CMK (cell line): Measurements from ENCODE around the gene PADI1.

ENCODE experiments used
- DNase-seq: peaks from one replicate; pipeline ENCODE4 v3.0.0-alpha.2; 2010; ENCODE audit warnings: low read depth

PADI1 gene

GRCh38 chr1:17198476-17199258 is 6.3 kb upstream of the PADI1 start:
- no peak for DNase-seq

GRCh38 chr1:17199267-17200044 is 5.5 kb upstream of the PADI1 start:
- DNase-seq = no peak

- DNase-seq = no peak
Observed at GRCh38 chr1:17200246-17200645, 4.7 kb upstream of the PADI1 start.

- DNase-seq = no peak
Observed at GRCh38 chr1:17200756-17201155, 4.2 kb upstream of the PADI1 start.

GRCh38 chr1:17201201-17202021 is 3.5 kb upstream of the PADI1 start:
- DNase-seq = no peak

- no peak for DNase-seq
Observed at GRCh38 chr1:17205652-17206051, 724 bp downstream of the PADI1 start.

GRCh38 chr1:17206196-17206595 is 1.3 kb downstream of the PADI1 start:
- DNase-seq = no peak

GRCh38 chr1:17207046-17207445 is 2.1 kb downstream of the PADI1 start:
- DNase-seq = no peak

GRCh38 chr1:17207540-17207939 is 2.6 kb downstream of the PADI1 start:
- DNase-seq = no peak

- DNase-seq = no peak
Observed at GRCh38 chr1:17207966-17208418, 3.1 kb downstream of the PADI1 start.

- DNase-seq = no peak
Observed at GRCh38 chr1:17208546-17208945, 3.6 kb downstream of the PADI1 start.

GRCh38 chr1:17209430-17209829 is 4.5 kb downstream of the PADI1 start:
- no peak for DNase-seq

- DNase-seq = no peak
Observed at GRCh38 chr1:17210176-17210575, 5.2 kb downstream of the PADI1 start.

- DNase-seq = no peak
Observed at GRCh38 chr1:17211377-17211776, 6.4 kb downstream of the PADI1 start.

GRCh38 chr1:17212009-17212408 is 7.1 kb downstream of the PADI1 start:
- DNase-seq = no peak

- DNase-seq = peak; percentile 54
Observed at GRCh38 chr1:17212487-17213121, 7.7 kb downstream of the PADI1 start.

- no peak for DNase-seq
Observed at GRCh38 chr1:17213148-17213781, 8.3 kb downstream of the PADI1 start.

- no peak for DNase-seq
Observed at GRCh38 chr1:17213782-17214148, 8.8 kb downstream of the PADI1 start.

- no peak for DNase-seq
Observed at GRCh38 chr1:17214876-17215544, 10.1 kb downstream of the PADI1 start.

GRCh38 chr1:17215545-17215890 is 10.6 kb downstream of the PADI1 start:
- DNase-seq = no peak

GRCh38 chr1:17216078-17216477 is 11.2 kb downstream of the PADI1 start:
- DNase-seq = no peak
